Endothelial cell of umbilical vein (primary cell): ENCODE measurements around the gene HIC1. TPM values are rescaled to one million over a fixed set of nuclear protein-coding genes. Genes with fewer than 3 reads are reported as not detected.

Experiments used
- BruUV-seq: library from RNA; stranded (reverse); fragments of 400-500 nt; replicated peaks from 2 replicates; lab custom pipeline; 2021; lab: Mats Ljungman, UMichigan
- CTCF ChIA-PET: fragments of 300-600, 350-600 bp; sonication (Branson Sonifier 250); formaldehyde crosslinking; loops from one replicate; lab custom pipeline; 2021; ENCODE audit warnings: antibody characterized with exemption, inconsistent platforms; lab: Charles Lee
- POLR2A ChIA-PET: fragments of 300-600, 350-600 bp; sonication (Branson Sonifier 250); formaldehyde crosslinking; loops from one replicate; lab custom pipeline; 2021; ENCODE audit warnings: antibody characterized with exemption, inconsistent platforms; lab: Charles Lee
- DNase-seq: peaks from one replicate; pipeline ENCODE4 v3.0.0-alpha.2; 2011; ENCODE audit warnings: low read depth, low spot score
- FAIRE-seq: peaks from 2 replicates; lab custom pipeline; 2011; peaks lifted over from hg19 to GRCh38; lab: Jason Lieb, UNC
- H2AFZ ChIP-seq: 2 replicates; pipeline ENCODE4 v1.6.0; 2012; ENCODE audit warnings: low read depth, low read length, control low read depth, inconsistent platforms
- H3K27ac ChIP-seq: 2 replicates; pipeline ENCODE4 v1.5.1; 2011; ENCODE audit warnings: low read depth, mild to moderate bottlenecking, control low read depth, low read length, moderate library complexity; ENCODE audit not compliant: insufficient read depth
- H3K27me3 ChIP-seq, 2 experiments: 2 replicates each; pipeline versions ENCODE4 v1.6.0 to v1.6.1; 2011; ENCODE audit warnings: low read length in 2 of 2, mixed read lengths in 1 of 2; ENCODE audit not compliant: control insufficient read depth in 2 of 2, insufficient read depth in 2 of 2
- H3K36me3 ChIP-seq, 2 experiments: 2 replicates in 1 of 2; 3 replicates in 1 of 2; pipeline ENCODE4 v1.5.1; 2011; ENCODE audit warnings: low read length in 2 of 2, mild to moderate bottlenecking in 1 of 2, moderate library complexity in 1 of 2; ENCODE audit not compliant: control insufficient read depth in 2 of 2, insufficient read depth in 2 of 2; ENCODE audit errors: extremely low read depth in 1 of 2
- H3K4me1 ChIP-seq: 3 replicates; pipeline ENCODE4 v1.5.1; 2011; ENCODE audit warnings: mild to moderate bottlenecking, low read length; ENCODE audit not compliant: control insufficient read depth, insufficient read depth; ENCODE audit errors: extremely low read depth
- H3K4me2 ChIP-seq: 2 replicates; pipeline ENCODE4 v1.6.1; 2011; ENCODE audit warnings: low read length, control low read depth, mixed read lengths; ENCODE audit not compliant: insufficient read depth
- H3K4me3 ChIP-seq, 3 experiments: fragments of 200-600 bp in 1 of 3; sonication (generic), shearing (Covaris generic) in 1 of 3; replicated peaks in 1 of 3; 2 replicates each; pipeline ENCODE4 v1.5.1; 2011 to 2016; ENCODE audit warnings: control low read depth in 3 of 3, low read length in 3 of 3, mild to moderate bottlenecking in 2 of 3, inconsistent platforms in 1 of 3, low read depth in 1 of 3, moderate library complexity in 1 of 3; ENCODE audit not compliant: insufficient read depth in 1 of 3
- H3K79me2 ChIP-seq: 2 replicates; pipeline ENCODE4 v1.6.0; 2012; ENCODE audit warnings: low read length, inconsistent platforms; ENCODE audit not compliant: control insufficient read depth, insufficient read depth
- H3K9ac ChIP-seq: replicated peaks from 2 replicates; pipeline ENCODE3; 2011; ENCODE audit warnings: low read length, control low read depth; ENCODE audit not compliant: insufficient read depth; ENCODE audit errors: extremely low read depth
- H3K9me1 ChIP-seq: replicated peaks from 3 replicates; pipeline ENCODE4 v1.6.0; 2011; ENCODE audit warnings: mild to moderate bottlenecking, low read length; ENCODE audit not compliant: control insufficient read depth, insufficient read depth; ENCODE audit errors: extremely low read depth
- H3K9me3 ChIP-seq: replicated peaks from 2 replicates; pipeline ENCODE4 v1.5.1; 2012; ENCODE audit warnings: low read length, inconsistent platforms; ENCODE audit not compliant: control insufficient read depth, insufficient read depth
- H4K20me1 ChIP-seq: replicated peaks from 2 replicates; pipeline ENCODE3; 2011; ENCODE audit warnings: mild to moderate bottlenecking, low read length; ENCODE audit not compliant: control insufficient read depth, insufficient read depth; ENCODE audit errors: extremely low read depth
- EZH2 ChIP-seq: IDR thresholded peaks from 2 replicates; pipeline ENCODE4 v1.6.1; 2012; ENCODE audit warnings: borderline replicate concordance, low read depth, mild to moderate bottlenecking, moderate library complexity, low read length, inconsistent platforms; ENCODE audit not compliant: severe bottlenecking
- FOS ChIP-seq: IDR thresholded peaks from 2 replicates; pipeline ENCODE4 v1.6.1; 2011; ENCODE audit warnings: mild to moderate bottlenecking, low read length, moderate library complexity, borderline replicate concordance; ENCODE audit not compliant: insufficient read depth
- GATA2 ChIP-seq: IDR thresholded peaks from 2 replicates; pipeline ENCODE4 v1.7.0; 2011; ENCODE audit warnings: low read depth, mild to moderate bottlenecking, moderate library complexity, mixed read lengths, low read length; ENCODE audit not compliant: insufficient read length, insufficient read depth
- JUN ChIP-seq: IDR thresholded peaks from 2 replicates; pipeline ENCODE4 v1.6.1; 2011; ENCODE audit warnings: borderline replicate concordance, low read depth; ENCODE audit not compliant: insufficient read length, insufficient read depth
- MYC ChIP-seq: IDR thresholded peaks from one replicate; pipeline ENCODE4 v1.6.1; 2011; ENCODE audit warnings: mild to moderate bottlenecking, low read depth, low read length
- POLR2A ChIP-seq: IDR thresholded peaks from 2 replicates; pipeline ENCODE4 v1.6.1; 2012; ENCODE audit warnings: low read depth, mild to moderate bottlenecking, control low read depth, low read length
- POLR2AphosphoS5 ChIP-seq: IDR thresholded peaks from 2 replicates; pipeline ENCODE4 v1.6.1; 2012; ENCODE audit warnings: low read depth, mild to moderate bottlenecking, control low read depth, low read length, moderate library complexity; ENCODE audit not compliant: insufficient read depth
- dilution Hi-C: fragments of 300-500 bp; cut with MboI; formaldehyde crosslinking; loops from one replicate; pipeline ENCODE4 v1.15.0; 2019; ENCODE audit warnings: low sequenced_read_pairs; ENCODE audit not compliant: extremely low pct_ligation_motif_present
- intact Hi-C: fragments of 100-400 bp; cut with micrococcal nuclease; formaldehyde crosslinking; loops from one replicate; pipeline ENCODE4 v1.10.0; 2022
- polyA plus RNA-seq, 4 experiments: library from polyadenylated mRNA; depleted of rRNA in 3 of 4; stranded (reverse) in 3 of 4; unstranded in 1 of 4; fragments of >200 nt; gene quantifications; 2 replicates each; pipeline versions ENCODE4 v1.2.1 to v1.2.3, GENCODE V29; 2011 to 2012; ENCODE audit warnings: missing spikeins in 1 of 4
- total RNA-seq: library from RNA; stranded (reverse); gene quantifications from 2 replicates; pipeline ENCODE4 v1.2.3, GENCODE V29; 2021
- TF ChIP-seq, protein P1 (sequence below): IDR thresholded peaks from 2 replicates; pipeline ENCODE4 v1.6.1; 2011; ENCODE audit not compliant: insufficient read depth, insufficient read length
- TF ChIP-seq, protein P2 (sequence below), 2 donors: IDR thresholded peaks; 1 replicate in 1 of 2; 2 replicates in 1 of 2; pipeline ENCODE4 v1.5.1; 2011; ENCODE audit warnings: low read length in 2 of 2, mild to moderate bottlenecking in 2 of 2, moderate library complexity in 2 of 2, control low read depth in 1 of 2, inconsistent platforms in 1 of 2, low read depth in 1 of 2; ENCODE audit not compliant: insufficient read depth in 1 of 2; ENCODE audit errors: extremely low read depth in 1 of 2

Gene HIC1
- total and polyA plus RNA-seq, 2 donors (not counting 3 experiments of a cell fraction or from before 2014, with no cell fraction given), result 18.2 to 35.5 TPM

DNA sequence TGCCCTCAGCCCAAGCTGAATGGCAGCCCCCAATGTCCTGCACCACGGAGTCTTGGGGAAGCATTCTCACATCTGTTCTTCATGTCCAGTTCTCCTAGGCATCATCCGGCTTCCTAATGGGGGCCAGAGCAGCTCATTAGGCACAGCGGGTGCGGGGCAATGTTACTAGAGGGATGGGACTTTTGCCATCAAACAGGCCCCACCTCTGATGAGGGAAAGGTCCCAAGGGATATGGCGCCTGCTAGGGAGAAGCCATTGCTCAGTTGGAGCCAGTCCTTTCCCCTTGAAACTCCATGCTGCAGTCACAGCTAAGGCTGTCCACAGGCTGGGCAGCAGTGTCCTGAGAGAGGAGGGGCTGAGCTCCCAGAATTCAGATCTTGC lies 26.7 kb upstream of the HIC1 start:
- Histone ChIP-seq H3K27me3 (peaks cover 32% of the 10 kb centered on the region in 2 experiments), H4K20me1 (no peaks in the 10 kb centered on the region), H3K9me3 (no peaks in the 10 kb centered on the region), H3K4me1 (peaks cover 12% of the 10 kb centered on the region), H3K4me2 (no peak overlapping the region), H3K9me1 (no peaks in the 10 kb centered on the region), H2AFZ (no peak overlapping the region), H3K4me3 (no peak overlapping the region), H3K79me2 (peaks cover 4% of the 10 kb centered on the region), H3K36me3 (no peaks in the 10 kb centered on the region), H3K9ac (no peak overlapping the region), H3K27ac (no peak overlapping the region)
- dilution Hi-C loops, result no loop called here
- no peak for DNase-seq
- CTCF ChIA-PET, result interaction anchor here (0.9 to 9.5 kb wide), 3 partner anchors 8 to 146 kb away, joined by 3 to 270 read pairs (median 3); no protein-coding TSS in a partner anchor
- no TSS peak for BruUV-seq
- FAIRE-seq, result no peak
- intact Hi-C loops, result no loop called here
- TF ChIP-seq POLR2A (no peak), EZH2 (no peak), FOS (no peak), POLR2AphosphoS5 (no peak), JUN (no peak)
- POLR2A ChIA-PET, result interaction anchor here (0.6 kb wide), 1 partner anchor 11 kb away, joined by 3 read pairs; no protein-coding TSS in a partner anchor

- H3K4me1 ChIP-seq, result peaks cover 12% of the 10 kb centered on the region
- H2AFZ ChIP-seq, result no peak overlapping the region
- no peak overlapping the region for H3K27ac ChIP-seq
- no TSS peak for BruUV-seq
- no peaks in the 10 kb centered on the region for H3K9me3 ChIP-seq
- DNase-seq (no peak), FAIRE-seq (no peak)
- TF ChIP-seq FOS, result no peak
- TF ChIP-seq POLR2A, result no peak
- no peak for TF ChIP-seq EZH2
- TF ChIP-seq, protein P1, sequence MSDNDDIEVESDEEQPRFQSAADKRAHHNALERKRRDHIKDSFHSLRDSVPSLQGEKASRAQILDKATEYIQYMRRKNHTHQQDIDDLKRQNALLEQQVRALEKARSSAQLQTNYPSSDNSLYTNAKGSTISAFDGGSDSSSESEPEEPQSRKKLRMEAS, result no peak
- no peak for TF ChIP-seq GATA2
- TF ChIP-seq, protein P2, sequence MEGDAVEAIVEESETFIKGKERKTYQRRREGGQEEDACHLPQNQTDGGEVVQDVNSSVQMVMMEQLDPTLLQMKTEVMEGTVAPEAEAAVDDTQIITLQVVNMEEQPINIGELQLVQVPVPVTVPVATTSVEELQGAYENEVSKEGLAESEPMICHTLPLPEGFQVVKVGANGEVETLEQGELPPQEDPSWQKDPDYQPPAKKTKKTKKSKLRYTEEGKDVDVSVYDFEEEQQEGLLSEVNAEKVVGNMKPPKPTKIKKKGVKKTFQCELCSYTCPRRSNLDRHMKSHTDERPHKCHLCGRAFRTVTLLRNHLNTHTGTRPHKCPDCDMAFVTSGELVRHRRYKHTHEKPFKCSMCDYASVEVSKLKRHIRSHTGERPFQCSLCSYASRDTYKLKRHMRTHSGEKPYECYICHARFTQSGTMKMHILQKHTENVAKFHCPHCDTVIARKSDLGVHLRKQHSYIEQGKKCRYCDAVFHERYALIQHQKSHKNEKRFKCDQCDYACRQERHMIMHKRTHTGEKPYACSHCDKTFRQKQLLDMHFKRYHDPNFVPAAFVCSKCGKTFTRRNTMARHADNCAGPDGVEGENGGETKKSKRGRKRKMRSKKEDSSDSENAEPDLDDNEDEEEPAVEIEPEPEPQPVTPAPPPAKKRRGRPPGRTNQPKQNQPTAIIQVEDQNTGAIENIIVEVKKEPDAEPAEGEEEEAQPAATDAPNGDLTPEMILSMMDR (IDR thresholded peaks at IDR 0.05; ENCODE audit: extremely low read depth in 1 of 2, insufficient read depth in 1 of 2, low read depth in 1 of 2, low read length in 2 of 2), result no peak
- no peak for TF ChIP-seq POLR2AphosphoS5
- TF ChIP-seq JUN, result no peak
- TF ChIP-seq MYC, result no peak
- CTCF ChIA-PET, result interaction anchor here (0.9 to 9.5 kb wide), 5 partner anchors 8 to 216 kb away, joined by 3 to 270 read pairs (median 3); no protein-coding TSS in a partner anchor
- dilution Hi-C loops, result no loop called here
- H3K9ac ChIP-seq, result no peak overlapping the region
- H4K20me1 ChIP-seq, result no peaks in the 10 kb centered on the region
- no peak overlapping the region for H3K4me3 ChIP-seq
- H3K36me3 ChIP-seq, result peaks cover 0 to 2% of the 10 kb centered on the region in 2 experiments
- H3K4me2 ChIP-seq, result no peak overlapping the region
- intact Hi-C loops, result no loop called here
- no peaks in the 10 kb centered on the region for H3K9me1 ChIP-seq
- H3K27me3 ChIP-seq, result peaks cover 27 to 29% of the 10 kb centered on the region in 2 experiments
- POLR2A ChIA-PET, result no interaction called here
- H3K79me2 ChIP-seq, result peaks cover 4% of the 10 kb centered on the region
Observed at GRCh38 chr17:2028737-2029136, 26.2 kb upstream of the HIC1 start.
